Measurements from ENCODE around the gene FUT9. TPM values are rescaled to one million over a fixed set of nuclear protein-coding genes. Genes with fewer than 3 reads are reported as not detected.

Gene FUT9
- total RNA-seq, 2 donors from 2014 or later, result 0.11 to 1.2 TPM

- 71% methylated on average over 4 of the region's 4 CpGs for WGBS
- Histone ChIP-seq H3K27ac (no peak overlapping the region), H3K9me3 (no peaks in the 10 kb centered on the region), H3K4me1 (replicated peaks) (no peaks in the 10 kb centered on the region), H3K36me3 (no peaks in the 10 kb centered on the region), H3K27me3 (replicated peaks; ENCODE audit: insufficient read depth) (no peaks in the 10 kb centered on the region), H3K4me3 (no peak overlapping the region)
- intact Hi-C loops (cut with DNase I), result no loop called here
- DNase-seq (ENCODE audit: low spot score), result no peak
- TF ChIP-seq POLR2AphosphoS5 (IDR thresholded peaks at IDR 0.05), result no peak
- no peak for TF ChIP-seq POLR2A (IDR thresholded peaks at IDR 0.05)
- no peak for TF ChIP-seq CTCF (IDR thresholded peaks at IDR 0.05)
These were observed 21.6 kb upstream of the FUT9 start for GRCh38 chr6:95994151-95994550.

- TF ChIP-seq POLR2AphosphoS5 (IDR thresholded peaks at IDR 0.05) (no peak), CTCF (IDR thresholded peaks at IDR 0.05) (no peak), POLR2A (IDR thresholded peaks at IDR 0.05) (no peak)
- intact Hi-C loops (cut with DNase I), result no loop called here
- WGBS, result 76% methylated on average over 3 of the region's 3 CpGs
These were observed 17.6 kb upstream of the FUT9 start for GRCh38 chr6:95998133-95998532.

GRCh38 chr6:96001891-96002575 is 13.7 kb upstream of the FUT9 start:
- WGBS, result 97% methylated on average over 6 of the region's 8 CpGs
- Histone ChIP-seq H3K4me3 (no peak overlapping the region), H3K4me1 (replicated peaks) (no peaks in the 10 kb centered on the region), H3K36me3 (no peaks in the 10 kb centered on the region), H3K27ac (no peak overlapping the region), H3K27me3 (replicated peaks; ENCODE audit: insufficient read depth) (no peaks in the 10 kb centered on the region), H3K9me3 (no peaks in the 10 kb centered on the region)
- intact Hi-C loops (cut with DNase I), result no loop called here
- TF ChIP-seq POLR2AphosphoS5 (IDR thresholded peaks at IDR 0.05) (no peak), POLR2A (IDR thresholded peaks at IDR 0.05) (no peak), CTCF (IDR thresholded peaks at IDR 0.05) (no peak)
- no peak for DNase-seq (ENCODE audit: low spot score)

More at GRCh38 chr6:95998133-95998532, 17.6 kb upstream of the FUT9 start:
- no peak for DNase-seq (ENCODE audit: low spot score)
- H3K27ac ChIP-seq, result no peak overlapping the region
- H3K4me3 ChIP-seq, result no peak overlapping the region
- no peaks in the 10 kb centered on the region for H3K9me3 ChIP-seq
- no peaks in the 10 kb centered on the region for H3K4me1 ChIP-seq (replicated peaks)
- H3K36me3 ChIP-seq, result no peaks in the 10 kb centered on the region
- H3K27me3 ChIP-seq (replicated peaks; ENCODE audit: insufficient read depth), result no peaks in the 10 kb centered on the region

GRCh38 chr6:96002576-96002910 is 13.2 kb upstream of the FUT9 start:
- WGBS, result 77% methylated on average over 3 of the region's 3 CpGs
- H3K36me3 ChIP-seq, result no peaks in the 10 kb centered on the region
- H3K27ac ChIP-seq, result no peak overlapping the region
- DNase-seq (ENCODE audit: low spot score), result no peak
- no peak for TF ChIP-seq POLR2A (IDR thresholded peaks at IDR 0.05)
- no peak for TF ChIP-seq POLR2AphosphoS5 (IDR thresholded peaks at IDR 0.05)
- TF ChIP-seq CTCF (IDR thresholded peaks at IDR 0.05), result no peak
- no peaks in the 10 kb centered on the region for H3K4me1 ChIP-seq (replicated peaks)
- no peaks in the 10 kb centered on the region for H3K27me3 ChIP-seq (replicated peaks; ENCODE audit: insufficient read depth)
- H3K4me3 ChIP-seq, result no peak overlapping the region
- H3K9me3 ChIP-seq, result no peaks in the 10 kb centered on the region
- intact Hi-C loops (cut with DNase I), result no loop called here

- TF ChIP-seq POLR2AphosphoS5 (IDR thresholded peaks at IDR 0.05), result no peak
- no peak for TF ChIP-seq CTCF (IDR thresholded peaks at IDR 0.05)
- TF ChIP-seq POLR2A (IDR thresholded peaks at IDR 0.05), result no peak
- Histone ChIP-seq H3K27me3 (replicated peaks; ENCODE audit: insufficient read depth) (no peaks in the 10 kb centered on the region), H3K9me3 (no peaks in the 10 kb centered on the region)
These were observed 12.9 kb upstream of the FUT9 start for GRCh38 chr6:96002912-96003311.

More at GRCh38 chr6:96002912-96003311, 12.9 kb upstream of the FUT9 start:
- no peaks in the 10 kb centered on the region for H3K4me1 ChIP-seq (replicated peaks)
- H3K27ac ChIP-seq, result no peak overlapping the region
- intact Hi-C loops (cut with DNase I), result no loop called here
- WGBS, result 98% methylated on average over 5 of the region's 5 CpGs
- no peak for DNase-seq (ENCODE audit: low spot score)
- no peak overlapping the region for H3K4me3 ChIP-seq
- no peaks in the 10 kb centered on the region for H3K36me3 ChIP-seq

All from prostate gland (tissue), 2 donors.